NCI-H2107 (cell line): Measurements from ENCODE around the gene HSD17B7.
"Not testable (repeated sequence)": the region's sequence is repeated elsewhere in the genome, so short reads cannot be mapped to it uniquely, and the experiment has no call there.

Source experiments
- DNase-seq: peaks from one replicate; lab custom pipeline; 2025; lab: John Stamatoyannopoulos, UW

Gene HSD17B7

GRCh38 chr1:162807503-162807902 is 17.0 kb downstream of the HSD17B7 start:
- DNase-seq: not testable (repeated sequence)

GRCh38 chr1:162812357-162812756 is 21.9 kb downstream of the HSD17B7 start:
- not testable (repeated sequence) for DNase-seq

- DNase-seq: not testable (repeated sequence)
These were observed 27.6 kb downstream of the HSD17B7 start for GRCh38 chr1:162818136-162818535.

- not testable (repeated sequence) for DNase-seq
These were observed 28.2 kb downstream of the HSD17B7 start for GRCh38 chr1:162818666-162819065.

- DNase-seq: peak; percentile 60
These were observed 32.1 kb downstream of the HSD17B7 start for GRCh38 chr1:162822391-162823200.

GRCh38 chr1:162823231-162823630 is 32.7 kb downstream of the HSD17B7 start:
- no peak for DNase-seq

GRCh38 chr1:162823771-162824525 is 33.4 kb downstream of the HSD17B7 start:
- DNase-seq: no peak

GRCh38 chr1:162829268-162829667 is 38.8 kb downstream of the HSD17B7 start:
- no peak for DNase-seq

GRCh38 chr1:162832470-162832869 is 42.0 kb downstream of the HSD17B7 start:
- no peak for DNase-seq

GRCh38 chr1:162835157-162835899 is 44.8 kb downstream of the HSD17B7 start:
- DNase-seq: no peak

- no peak for DNase-seq
These were observed 48.4 kb downstream of the HSD17B7 start for GRCh38 chr1:162838863-162839262.

- no peak for DNase-seq
These were observed 49.8 kb downstream of the HSD17B7 start for GRCh38 chr1:162840250-162840839.

GRCh38 chr1:162844153-162844552 is 53.7 kb downstream of the HSD17B7 start:
- DNase-seq: no peak

GRCh38 chr1:162846256-162847212 is 56.0 kb downstream of the HSD17B7 start:
- no peak for DNase-seq

GRCh38 chr1:162847839-162848453 is 57.4 kb downstream of the HSD17B7 start:
- peak; percentile 42 for DNase-seq

GRCh38 chr1:162849711-162850110 is 59.2 kb downstream of the HSD17B7 start:
- no peak for DNase-seq

GRCh38 chr1:162851341-162851740 is 60.8 kb downstream of the HSD17B7 start:
- DNase-seq: no peak

GRCh38 chr1:162854245-162854882 is 63.9 kb downstream of the HSD17B7 start:
- peak; percentile 41 for DNase-seq

GRCh38 chr1:162855461-162856150 is 65.1 kb downstream of the HSD17B7 start:
- DNase-seq: no peak
